Measurements from ENCODE around the gene EWSR1.

GRCh38 chr22:29328566-29329500, 60.8 kb downstream of the EWSR1 start:
- TF ChIP-seq, protein P1, sequence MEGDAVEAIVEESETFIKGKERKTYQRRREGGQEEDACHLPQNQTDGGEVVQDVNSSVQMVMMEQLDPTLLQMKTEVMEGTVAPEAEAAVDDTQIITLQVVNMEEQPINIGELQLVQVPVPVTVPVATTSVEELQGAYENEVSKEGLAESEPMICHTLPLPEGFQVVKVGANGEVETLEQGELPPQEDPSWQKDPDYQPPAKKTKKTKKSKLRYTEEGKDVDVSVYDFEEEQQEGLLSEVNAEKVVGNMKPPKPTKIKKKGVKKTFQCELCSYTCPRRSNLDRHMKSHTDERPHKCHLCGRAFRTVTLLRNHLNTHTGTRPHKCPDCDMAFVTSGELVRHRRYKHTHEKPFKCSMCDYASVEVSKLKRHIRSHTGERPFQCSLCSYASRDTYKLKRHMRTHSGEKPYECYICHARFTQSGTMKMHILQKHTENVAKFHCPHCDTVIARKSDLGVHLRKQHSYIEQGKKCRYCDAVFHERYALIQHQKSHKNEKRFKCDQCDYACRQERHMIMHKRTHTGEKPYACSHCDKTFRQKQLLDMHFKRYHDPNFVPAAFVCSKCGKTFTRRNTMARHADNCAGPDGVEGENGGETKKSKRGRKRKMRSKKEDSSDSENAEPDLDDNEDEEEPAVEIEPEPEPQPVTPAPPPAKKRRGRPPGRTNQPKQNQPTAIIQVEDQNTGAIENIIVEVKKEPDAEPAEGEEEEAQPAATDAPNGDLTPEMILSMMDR (IDR thresholded peaks at IDR 0.05; ENCODE audit: extremely low read depth in 1 of 2, insufficient read depth in 1 of 2, low read depth in 1 of 2, low read length in 2 of 2): no peak
- TF ChIP-seq POLR2AphosphoS5 (IDR thresholded peaks at IDR 0.05; ENCODE audit: insufficient read depth, low read depth, low read length) (no peak), EZH2 (IDR thresholded peaks at IDR 0.05; ENCODE audit: borderline replicate concordance, low read depth, low read length, severe bottlenecking) (no peak), POLR2A (IDR thresholded peaks at IDR 0.05; ENCODE audit: low read depth, low read length) (no peak), MYC (IDR thresholded peaks at IDR 0.05; ENCODE audit: low read depth, low read length) (no peak), FOS (IDR thresholded peaks at IDR 0.05; ENCODE audit: borderline replicate concordance, insufficient read depth, low read length) (no peak)

All from endothelial cell of umbilical vein (primary cell).